GM18505 (cell line): ENCODE data around the gene UST.
A peak's percentile ranks its signal among the peaks of the same experiment; 100 is the strongest.
"Not testable (repeated sequence)": the region's sequence is repeated elsewhere in the genome, so short reads cannot be mapped to it uniquely, and the experiment has no call there.

ENCODE experiments used
- ATAC-seq: cut with Tn5 transposase; IDR thresholded peaks from one replicate; pipeline ENCODE4 v1.9.1; 2021; ENCODE audit not compliant: unreplicated experiment
- POLR2A ChIP-seq: IDR thresholded peaks from 4 replicates; pipeline ENCODE4 v1.6.1; 2011; ENCODE audit warnings: borderline replicate concordance; ENCODE audit not compliant: insufficient read depth, insufficient read length; ENCODE audit errors: extremely low read depth

The UST gene

DNA sequence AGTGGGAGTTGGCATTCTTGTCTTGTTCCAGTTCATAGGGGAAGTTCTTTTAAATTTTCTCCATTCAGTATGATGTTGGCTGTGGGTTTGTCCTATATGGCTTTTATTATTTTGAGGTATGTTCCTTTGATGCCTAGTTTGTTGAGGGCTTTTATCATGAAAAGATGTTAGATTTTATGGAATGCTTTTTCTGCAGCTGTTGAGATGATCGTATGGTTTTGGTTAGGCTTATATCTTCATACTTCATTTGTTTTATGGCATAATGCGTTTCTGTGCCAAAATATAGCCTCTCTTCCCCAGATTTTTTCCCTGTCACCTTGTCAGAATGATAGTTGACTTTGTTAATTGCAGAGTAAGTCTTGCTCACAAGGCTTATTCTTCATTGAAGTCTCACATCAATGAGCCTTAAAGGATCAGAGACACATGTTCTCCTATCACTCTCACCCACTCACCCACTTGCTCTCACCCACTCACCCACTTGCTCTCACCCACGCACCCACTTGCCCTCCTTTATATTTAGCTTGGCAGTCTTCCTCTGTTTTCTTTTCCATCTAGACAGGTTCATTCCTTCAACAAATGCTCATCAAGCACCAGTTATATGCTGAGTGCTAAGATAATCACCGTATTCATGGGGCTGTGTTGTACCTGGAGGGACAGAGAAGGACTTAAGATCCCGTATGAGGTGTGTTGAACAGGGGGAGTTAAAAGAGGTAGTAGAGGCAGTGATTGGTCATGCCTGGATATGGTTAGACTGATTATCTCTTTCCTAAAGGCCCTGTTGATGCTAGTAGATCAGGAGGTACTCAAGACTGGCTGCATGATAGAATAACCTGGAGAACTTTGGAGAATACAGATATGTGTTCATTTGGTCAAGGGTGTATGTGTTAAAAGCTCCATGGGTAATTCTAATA lies 19.3 kb downstream of the UST start:
- TF ChIP-seq POLR2A = no peak
- no peak for ATAC-seq

DNA sequence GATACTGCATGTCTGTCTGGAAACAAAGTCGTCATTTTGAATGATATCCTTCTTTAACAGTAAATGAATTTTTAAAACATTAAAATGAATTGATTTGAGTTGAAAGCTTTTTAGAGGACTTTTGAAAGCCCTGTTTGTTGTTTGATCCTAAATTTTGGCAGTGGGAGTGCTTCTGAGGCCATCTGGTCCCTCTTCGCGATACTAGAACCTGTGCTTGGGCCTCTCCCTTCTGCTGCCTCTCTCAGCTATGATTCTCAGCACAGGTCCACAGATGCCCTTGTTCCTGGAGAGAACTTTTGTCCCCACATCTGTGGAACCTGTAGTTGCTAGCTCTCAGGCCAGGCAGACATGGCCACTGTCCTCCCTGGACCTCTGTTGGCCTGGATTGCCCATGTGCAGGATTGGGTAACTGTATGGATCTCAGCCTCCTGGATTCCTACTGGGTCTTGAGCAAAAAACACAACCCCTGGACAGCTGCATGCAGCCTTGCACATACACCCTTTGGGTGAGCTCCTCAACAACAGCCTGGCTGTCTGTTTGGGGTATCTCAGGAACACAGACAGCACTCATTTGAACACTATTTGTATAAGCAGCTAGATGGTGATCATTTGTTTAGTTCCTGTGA lies 21.9 kb downstream of the UST start:
- no peak for ATAC-seq
- TF ChIP-seq POLR2A = no peak

DNA sequence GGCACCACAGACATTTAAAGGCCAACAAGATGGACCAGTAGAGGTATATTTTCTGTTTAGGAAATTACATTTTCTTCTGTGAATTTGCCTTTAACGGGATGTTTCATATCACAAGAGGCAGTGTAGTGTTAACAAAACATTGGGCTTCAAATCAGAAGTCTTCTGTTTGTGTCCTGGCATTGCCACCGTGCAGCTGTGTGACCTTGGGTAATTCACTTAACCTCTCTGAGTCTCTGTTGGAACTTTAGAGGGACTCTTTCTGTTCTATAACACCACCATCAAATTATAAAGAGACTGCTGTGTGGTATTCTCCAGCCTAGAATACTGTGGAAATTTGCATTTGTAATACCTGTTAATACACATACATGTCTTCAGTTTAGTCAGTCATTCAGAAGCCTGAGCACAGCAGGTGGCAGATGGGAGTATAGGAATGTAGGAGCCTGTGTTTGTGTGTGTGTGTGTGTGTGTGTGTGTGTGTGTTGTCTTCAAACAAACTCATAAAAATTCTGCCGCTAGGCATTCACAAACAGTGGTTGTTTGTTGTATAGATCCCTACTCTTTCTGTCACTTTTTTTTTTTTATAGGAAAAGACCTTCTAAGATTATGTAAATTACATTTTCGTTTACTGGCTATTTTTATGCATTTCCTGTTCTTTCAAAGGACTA lies 22.6 kb downstream of the UST start:
- no peak for ATAC-seq
- TF ChIP-seq POLR2A = no peak

DNA sequence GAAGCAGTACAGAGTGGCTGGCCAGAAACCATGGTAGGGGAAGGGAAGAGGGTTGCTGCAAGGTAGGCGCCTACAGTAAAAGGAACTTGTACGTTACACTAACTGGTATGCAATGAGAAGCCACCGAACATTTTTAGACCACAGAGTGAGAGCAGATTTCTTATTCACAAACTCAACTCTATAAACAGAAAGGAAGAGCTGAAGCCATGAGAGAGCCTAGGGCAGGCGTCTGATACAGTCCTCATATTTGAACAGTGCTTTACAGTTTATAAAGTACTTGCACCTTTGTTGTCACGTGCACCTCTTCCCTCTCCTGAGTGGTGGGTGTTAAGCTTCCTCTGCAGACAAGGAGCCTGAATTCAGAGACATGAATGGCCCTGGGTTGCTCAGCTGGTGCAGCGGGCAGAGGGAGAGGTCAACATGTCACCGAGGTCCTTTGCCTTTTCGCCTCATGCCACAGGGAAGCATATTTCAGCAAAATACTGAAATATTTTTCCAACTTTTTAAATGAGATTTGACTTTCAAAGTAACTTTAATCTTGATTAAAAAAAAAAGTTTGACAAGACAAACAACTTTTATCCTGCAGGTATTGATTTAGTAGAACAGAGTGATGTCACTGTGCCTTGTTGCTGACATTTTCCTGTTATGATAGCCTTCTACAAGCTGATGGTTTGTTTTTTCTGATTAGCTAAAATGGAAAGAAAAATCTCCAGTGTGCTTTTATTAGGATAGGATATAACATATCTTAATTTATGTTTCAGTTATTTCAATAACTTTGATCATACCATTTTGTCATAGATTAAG lies 23.8 kb downstream of the UST start:
- no peak for ATAC-seq
- no peak for TF ChIP-seq POLR2A

DNA sequence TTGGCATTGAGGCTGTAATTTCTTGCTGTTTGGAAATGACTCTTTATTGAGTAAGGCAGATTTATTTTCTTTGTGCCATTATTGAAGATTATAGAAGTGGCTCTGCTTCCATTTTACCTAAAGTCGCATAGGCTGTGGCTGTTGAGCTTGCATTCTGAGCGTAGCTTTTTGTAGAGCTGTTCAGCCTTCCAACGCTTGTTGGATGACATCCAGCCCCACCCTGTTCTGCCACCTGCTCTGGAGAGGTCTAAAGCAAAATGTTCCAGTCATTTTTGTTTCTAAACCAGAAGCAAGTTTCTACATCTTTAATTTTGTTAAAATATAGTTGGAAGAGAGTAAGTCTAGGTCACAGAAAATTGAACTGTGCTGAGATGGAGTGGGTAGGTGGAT lies 24.4 kb downstream of the UST start:
- no peak for TF ChIP-seq POLR2A

DNA sequence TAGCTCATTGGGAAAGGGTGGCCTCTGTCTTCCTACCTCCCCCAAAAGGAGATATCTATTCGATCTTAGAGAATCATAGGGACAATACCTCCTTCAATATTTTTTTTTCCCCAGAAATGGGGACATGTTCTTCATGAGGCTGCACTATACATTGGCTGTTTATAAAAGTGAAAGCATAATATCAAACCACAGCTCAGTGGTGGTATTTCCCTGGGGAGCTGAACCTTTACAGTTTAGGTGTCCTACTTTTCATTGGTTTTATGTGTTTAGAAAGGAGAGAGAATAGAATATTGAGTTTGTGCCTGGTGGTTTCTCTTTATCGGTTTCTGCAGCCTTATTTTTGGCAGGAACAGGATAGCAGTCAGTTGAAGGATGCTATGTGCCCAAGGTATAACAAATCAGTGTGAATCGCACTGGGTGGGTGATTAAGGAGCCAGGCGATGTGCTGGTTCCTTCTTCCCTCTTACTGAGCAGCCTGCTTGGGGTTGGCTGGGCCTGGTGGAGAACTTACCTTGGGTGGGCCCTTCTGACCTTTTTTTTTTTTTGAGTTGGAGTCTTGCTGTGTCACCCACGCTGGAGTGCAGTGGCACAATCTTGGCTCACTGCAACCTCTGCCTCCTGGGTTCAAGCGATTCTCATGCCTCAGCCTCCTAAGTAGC lies 25.2 kb downstream of the UST start:
- no peak for ATAC-seq
- TF ChIP-seq POLR2A = no peak

More for the DNA sequence above, 24.4 kb downstream of the UST start:
- no peak for ATAC-seq

DNA sequence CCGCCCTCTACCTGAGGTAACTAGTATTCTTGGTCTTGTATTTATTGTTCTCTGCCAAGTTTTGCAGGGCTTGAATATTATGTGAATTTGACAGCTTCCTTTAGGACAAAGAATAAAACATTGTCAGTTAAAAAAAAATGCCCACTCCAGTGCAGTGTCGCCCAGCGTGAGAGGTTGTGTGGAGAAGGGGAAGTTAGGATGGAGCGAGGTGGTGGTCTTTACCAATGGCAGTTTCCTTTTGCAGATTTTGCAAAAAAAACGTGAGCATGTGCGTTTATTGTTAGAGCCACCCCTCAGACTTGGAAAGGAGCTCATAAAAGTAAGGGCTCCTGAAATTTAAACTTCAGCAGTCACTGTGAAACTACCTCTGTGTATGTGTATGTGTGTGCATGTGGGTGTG lies 28.3 kb downstream of the UST start:
- no peak for TF ChIP-seq POLR2A
- no peak for ATAC-seq

DNA sequence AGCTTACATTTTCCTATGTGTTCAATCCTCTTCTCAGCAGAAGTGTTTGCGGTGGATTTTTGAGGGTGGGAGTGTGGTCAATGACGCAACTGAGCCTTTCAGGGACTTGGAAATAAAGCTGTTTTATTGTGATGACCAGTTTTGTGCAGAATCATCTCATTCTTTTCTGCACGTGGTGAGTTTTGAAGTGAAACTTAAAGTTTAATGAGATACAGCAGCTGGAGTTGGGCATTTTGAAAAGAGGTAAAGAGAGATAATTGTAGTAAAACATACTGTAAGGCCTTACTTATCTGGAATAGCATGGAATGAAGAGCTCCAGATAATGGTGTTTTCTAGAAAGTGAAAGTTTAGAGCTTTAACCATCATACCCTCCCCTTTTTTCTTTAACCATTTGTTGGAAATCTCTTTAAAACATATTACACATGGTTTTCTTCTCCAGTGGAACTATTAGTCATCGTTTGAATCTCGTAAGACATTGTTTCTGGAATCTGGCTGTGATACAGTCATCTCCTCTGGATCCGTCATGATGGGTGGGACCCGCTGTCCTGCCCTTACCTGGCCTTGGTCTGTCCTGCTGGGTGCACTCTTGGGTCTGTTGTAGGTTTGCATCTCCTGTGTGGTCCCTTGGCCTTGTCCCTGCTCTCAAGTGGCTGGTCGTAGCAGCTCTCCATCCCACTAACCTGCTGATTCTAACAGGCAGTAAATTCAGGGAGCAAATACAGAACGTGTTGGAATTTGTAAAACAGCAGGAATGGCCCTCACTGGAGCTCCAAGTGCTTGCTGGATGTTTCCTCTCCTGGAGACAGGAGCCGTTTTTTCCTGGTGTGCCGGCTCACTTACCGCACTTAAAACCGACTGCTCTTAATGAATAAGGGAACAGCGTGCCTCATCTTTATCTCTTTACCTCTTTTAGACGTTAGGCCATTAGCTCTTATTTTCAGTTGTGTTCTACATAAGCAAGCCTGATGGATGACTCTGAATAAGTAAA lies 29.8 kb downstream of the UST start:
- ATAC-seq = no peak
- no peak for TF ChIP-seq POLR2A

DNA sequence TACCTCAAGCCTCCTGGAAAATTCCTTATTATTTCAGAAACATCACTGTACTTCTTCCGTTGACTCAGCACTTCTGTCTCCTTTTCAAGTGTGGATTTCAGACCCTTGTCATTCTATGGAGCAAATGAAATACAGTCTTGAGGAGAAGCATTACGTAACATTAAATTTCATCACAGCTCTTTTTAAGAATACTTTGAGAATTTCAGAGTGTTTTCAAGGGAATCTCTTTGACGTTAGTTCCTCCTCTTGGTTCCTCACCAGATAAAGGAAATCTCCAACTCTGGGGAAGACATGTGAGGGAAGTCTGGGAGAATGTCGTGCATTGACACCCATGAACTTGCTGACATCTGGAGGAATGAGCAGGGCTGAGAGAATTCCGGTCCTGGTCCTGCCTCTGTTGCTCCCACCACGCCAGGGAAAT lies 32.3 kb downstream of the UST start:
- ATAC-seq = no peak
- TF ChIP-seq POLR2A = no peak

DNA sequence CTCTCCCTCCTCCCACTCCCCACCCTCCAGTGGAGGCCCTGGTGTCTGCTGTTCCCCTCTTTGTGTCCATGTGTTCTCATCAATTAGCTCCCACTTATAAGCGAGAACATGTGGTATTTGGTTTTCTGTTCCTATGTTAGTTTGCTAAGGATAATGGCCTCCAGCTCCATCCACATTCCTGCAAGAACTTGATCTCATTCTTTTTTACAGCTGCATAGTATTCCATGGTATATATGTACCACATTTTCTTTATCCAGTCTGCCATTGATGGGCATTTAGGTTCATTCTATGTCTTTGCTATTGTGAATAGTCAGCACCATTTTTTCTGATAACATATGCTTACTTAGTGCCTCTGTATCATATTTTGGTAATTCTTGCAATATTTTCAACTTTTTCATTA lies 33.6 kb downstream of the UST start:
- ATAC-seq = not testable (repeated sequence)

DNA sequence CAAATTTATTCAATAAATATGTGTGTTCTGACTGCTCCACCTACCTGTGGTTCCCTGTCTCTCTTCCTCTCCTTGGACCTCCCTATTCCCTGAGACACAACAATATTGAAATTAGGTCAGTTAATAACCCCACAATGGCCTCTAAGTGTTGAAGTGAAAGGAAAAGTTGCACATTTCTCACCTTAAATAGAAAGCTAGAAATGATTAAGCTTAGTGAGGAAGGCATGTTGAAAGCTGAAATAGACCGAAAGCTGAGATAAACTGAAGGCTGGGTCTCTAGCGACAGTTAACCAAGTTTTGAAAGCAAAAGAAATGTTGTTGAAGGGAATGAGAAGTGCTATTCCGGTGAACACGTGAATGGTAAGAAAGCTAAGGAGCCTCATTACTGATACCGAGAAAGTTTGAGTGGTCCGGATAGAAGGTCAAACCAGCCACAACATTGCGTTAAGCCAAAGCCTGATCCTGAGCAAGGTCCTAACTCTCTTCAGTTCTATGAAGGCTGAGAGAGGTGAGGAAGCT lies 34.1 kb downstream of the UST start:
- TF ChIP-seq POLR2A = no peak
- ATAC-seq = peak; percentile 91

DNA sequence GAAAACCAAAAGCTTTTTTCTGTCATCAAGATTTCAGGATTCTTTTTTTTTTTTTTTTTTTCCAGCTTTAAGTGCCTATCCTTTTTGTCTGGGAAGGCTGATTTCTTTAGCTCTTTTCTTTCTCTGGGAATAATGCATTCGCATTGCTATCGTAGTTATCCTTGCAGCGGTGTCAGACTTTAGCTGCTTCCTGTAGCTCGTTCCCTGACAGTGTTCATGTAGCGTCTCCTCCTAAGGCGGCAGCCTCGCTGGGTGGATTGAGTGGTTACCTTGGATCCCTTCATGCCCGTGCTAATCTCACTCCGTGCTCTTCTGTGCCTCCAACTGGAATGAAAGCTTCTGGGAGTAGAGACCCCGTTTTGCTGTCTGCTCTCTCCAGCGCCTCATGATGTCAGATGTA lies 43.1 kb downstream of the UST start:
- ATAC-seq = no peak
- TF ChIP-seq POLR2A = no peak

DNA sequence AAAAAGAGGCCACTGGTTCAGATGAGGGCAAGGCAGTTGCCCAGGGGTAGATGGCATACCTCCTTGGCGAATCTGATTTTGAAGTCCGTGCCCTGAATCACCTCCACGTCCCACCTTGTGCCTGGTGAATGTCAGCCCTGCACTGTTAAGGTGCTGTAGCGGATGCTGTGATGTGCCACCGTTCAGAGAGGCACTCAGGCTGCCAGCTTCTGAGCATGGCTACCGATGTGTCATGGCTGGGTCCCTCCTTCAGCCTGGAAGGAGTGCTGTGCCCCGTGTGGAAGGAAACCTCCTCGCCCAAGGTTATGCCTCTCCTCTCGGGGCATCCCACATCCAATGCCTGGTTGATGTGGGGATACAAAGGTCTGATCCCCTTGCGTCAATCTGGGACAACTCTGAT lies 43.6 kb downstream of the UST start:
- ATAC-seq = no peak
- TF ChIP-seq POLR2A = no peak
